GM18505 (cell line): ENCODE measurements around the gene C9orf50.

Source experiments
- ATAC-seq: cut with Tn5 transposase; IDR thresholded peaks from one replicate; pipeline ENCODE4 v1.9.1; 2021; ENCODE audit not compliant: unreplicated experiment
- POLR2A ChIP-seq: IDR thresholded peaks from 4 replicates; pipeline ENCODE4 v1.6.1; 2011; ENCODE audit warnings: borderline replicate concordance; ENCODE audit not compliant: insufficient read depth, insufficient read length; ENCODE audit errors: extremely low read depth

C9orf50 gene

GRCh38 chr9:129619787-129620668 is 873 bp downstream of the C9orf50 start:
- no peak for ATAC-seq
- no peak for TF ChIP-seq POLR2A

- ATAC-seq, result no peak
- no peak for TF ChIP-seq POLR2A
Measured at GRCh38 chr9:129617167-129617566, 3.7 kb downstream of the C9orf50 start.

GRCh38 chr9:129615407-129616285 is 5.3 kb downstream of the C9orf50 start:
- TF ChIP-seq POLR2A, result no peak
- no peak for ATAC-seq

- no peak for TF ChIP-seq POLR2A
- ATAC-seq, result no peak
Measured at GRCh38 chr9:129614932-129615331, 6.0 kb downstream of the C9orf50 start.

- no peak for ATAC-seq
- TF ChIP-seq POLR2A, result no peak
Measured at GRCh38 chr9:129613520-129614175, 7.3 kb downstream of the C9orf50 start.

- no peak for ATAC-seq
- no peak for TF ChIP-seq POLR2A
Measured at GRCh38 chr9:129612815-129613519, 7.9 kb downstream of the C9orf50 start.

GRCh38 chr9:129612123-129612522 is 8.8 kb downstream of the C9orf50 start:
- no peak for TF ChIP-seq POLR2A

GRCh38 chr9:129611307-129611800 is 9.5 kb downstream of the C9orf50 start:
- no peak for TF ChIP-seq POLR2A
- no peak for ATAC-seq

More at GRCh38 chr9:129612123-129612522, 8.8 kb downstream of the C9orf50 start:
- no peak for ATAC-seq

- peak; percentile 61 for ATAC-seq
- no peak for TF ChIP-seq POLR2A
Measured at GRCh38 chr9:129610473-129611306, 10.2 kb downstream of the C9orf50 start.

GRCh38 chr9:129610213-129610472 is 10.8 kb downstream of the C9orf50 start:
- no peak for TF ChIP-seq POLR2A
- ATAC-seq, result no peak

- TF ChIP-seq POLR2A, result no peak
- ATAC-seq, result no peak
Measured at GRCh38 chr9:129609486-129610212, 11.3 kb downstream of the C9orf50 start.

GRCh38 chr9:129608561-129609481 is 12.1 kb downstream of the C9orf50 start:
- no peak for TF ChIP-seq POLR2A
- ATAC-seq, result no peak
